SIG-M5 treated with dmso at 0.1 percent for 504 hours (cell line): ENCODE results near the gene ABCC5.
"Not testable (repeated sequence)": the region's sequence is repeated elsewhere in the genome, so short reads cannot be mapped to it uniquely, and the experiment has no call there.

Experiments used
- DNase-seq: peaks from one replicate; lab custom pipeline; 2025; ENCODE audit not compliant: unreplicated experiment; lab: John Stamatoyannopoulos, UW

The ABCC5 gene

GRCh38 chr3:184017672-184018423 lies at the start of gene ABCC5:
Gene ABCC5, minus strand, starts transcription at chr3:184017884. Its CDS starts 3,492 bp downstream, at chr3:184014392.
- peak; percentile 94 for DNase-seq

DNA sequence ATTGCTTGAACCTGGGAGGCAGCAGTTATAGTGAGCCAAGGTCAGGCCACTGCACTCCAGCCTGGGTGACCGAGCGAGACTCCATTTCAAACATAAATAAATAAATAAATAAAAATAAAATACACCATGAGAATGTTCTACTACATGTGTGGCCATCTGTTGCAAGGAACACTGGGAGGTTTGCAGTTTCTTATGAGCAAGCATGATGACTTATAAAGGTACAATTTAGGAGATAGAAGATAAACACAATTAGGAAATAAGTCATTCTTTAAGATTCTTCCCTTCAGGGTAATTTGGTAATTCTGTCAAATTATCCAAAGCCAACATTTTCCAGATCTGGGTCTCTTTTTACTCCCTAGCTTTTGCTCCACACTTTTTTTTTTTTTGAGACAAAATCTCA lies 48.5 kb upstream of the ABCC5 start:
- no peak for DNase-seq

- no peak for DNase-seq
These were observed 45.0 kb upstream of the ABCC5 start for GRCh38 chr3:184062637-184063036.

GRCh38 chr3:184059424-184059823 lies 41.7 kb upstream of the ABCC5 start:
- no peak for DNase-seq

- DNase-seq = no peak
These were observed 40.3 kb upstream of the ABCC5 start for GRCh38 chr3:184058029-184058428.

GRCh38 chr3:184052767-184053166 lies 35.1 kb upstream of the ABCC5 start, which contains the start of gene HTR3C:
Gene HTR3C, plus strand, starts transcription at chr3:184053047. Its CDS starts 34 bp downstream, at chr3:184053081.
- DNase-seq = no peak

DNA sequence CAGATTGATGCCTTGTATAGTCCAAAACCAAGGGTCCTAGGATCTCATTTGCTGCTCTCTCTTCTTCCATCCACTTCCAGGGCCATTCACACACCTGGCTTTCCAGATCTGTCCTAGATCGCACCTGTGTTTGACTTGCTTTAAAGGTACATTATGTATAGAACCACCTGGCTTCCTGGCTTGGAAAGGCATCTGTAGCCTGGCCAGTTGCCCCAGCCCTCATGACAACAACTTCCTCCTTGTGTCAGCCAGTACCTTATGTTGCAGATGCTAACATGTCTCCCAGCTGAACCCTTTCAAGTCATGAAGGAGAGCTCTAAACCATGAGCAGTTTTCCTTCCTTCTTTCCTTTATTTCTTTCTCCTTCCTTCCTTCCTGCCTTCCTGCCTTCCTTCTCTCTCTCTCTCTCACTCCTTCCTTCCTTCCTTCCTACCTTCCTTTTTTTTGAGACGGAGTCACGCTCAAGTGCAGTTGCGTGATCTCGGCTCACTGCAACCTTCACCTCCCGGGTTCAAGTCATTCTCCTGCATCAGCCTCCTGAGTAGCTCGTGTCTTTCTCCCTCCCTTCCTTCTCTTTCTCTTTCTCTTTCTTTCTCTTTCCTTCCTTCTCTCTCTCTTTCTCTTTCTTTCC lies 32.6 kb upstream of the ABCC5 start:
- DNase-seq = peak; percentile 9

- DNase-seq = no peak
These were observed 28.3 kb upstream of the ABCC5 start for GRCh38 chr3:184045995-184046394.

- no peak for DNase-seq
These were observed 24.9 kb upstream of the ABCC5 start for GRCh38 chr3:184042617-184043016.

- DNase-seq = peak; percentile 40
These were observed 22.3 kb upstream of the ABCC5 start for GRCh38 chr3:184040010-184040409.

- DNase-seq = no peak
These were observed 21.7 kb upstream of the ABCC5 start for GRCh38 chr3:184039414-184039813.

- DNase-seq = not testable (repeated sequence)
These were observed 20.6 kb upstream of the ABCC5 start for GRCh38 chr3:184038307-184038706.

DNA sequence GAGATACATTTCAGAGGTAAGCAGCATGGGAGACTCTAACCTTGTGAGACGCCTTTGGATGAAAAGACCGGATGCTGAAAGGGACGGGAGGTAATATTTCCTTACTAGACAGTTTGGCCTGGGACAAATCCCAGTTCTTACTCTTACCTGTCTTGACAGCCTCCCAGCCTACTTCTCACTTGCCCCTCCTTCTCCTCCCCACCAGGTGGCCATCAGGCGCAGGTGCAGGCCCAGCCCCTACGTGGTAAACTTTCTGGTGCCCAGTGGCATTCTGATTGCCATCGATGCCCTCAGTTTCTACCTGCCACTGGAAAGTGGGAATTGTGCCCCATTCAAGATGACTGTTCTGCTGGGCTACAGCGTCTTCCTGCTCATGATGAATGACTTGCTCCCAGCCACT lies 20.1 kb upstream of the ABCC5 start:
- DNase-seq = no peak

GRCh38 chr3:184031187-184031792 lies 13.6 kb upstream of the ABCC5 start, which contains the start of gene HTR3D:
Gene HTR3D, plus strand, starts transcription at chr3:184031742. Its CDS starts 0 bp downstream, at chr3:184031742.
- peak; percentile 30 for DNase-seq

GRCh38 chr3:184030536-184030935 lies 12.9 kb upstream of the ABCC5 start:
- DNase-seq = no peak

GRCh38 chr3:184029443-184029842 lies 11.8 kb upstream of the ABCC5 start:
- no peak for DNase-seq

DNA sequence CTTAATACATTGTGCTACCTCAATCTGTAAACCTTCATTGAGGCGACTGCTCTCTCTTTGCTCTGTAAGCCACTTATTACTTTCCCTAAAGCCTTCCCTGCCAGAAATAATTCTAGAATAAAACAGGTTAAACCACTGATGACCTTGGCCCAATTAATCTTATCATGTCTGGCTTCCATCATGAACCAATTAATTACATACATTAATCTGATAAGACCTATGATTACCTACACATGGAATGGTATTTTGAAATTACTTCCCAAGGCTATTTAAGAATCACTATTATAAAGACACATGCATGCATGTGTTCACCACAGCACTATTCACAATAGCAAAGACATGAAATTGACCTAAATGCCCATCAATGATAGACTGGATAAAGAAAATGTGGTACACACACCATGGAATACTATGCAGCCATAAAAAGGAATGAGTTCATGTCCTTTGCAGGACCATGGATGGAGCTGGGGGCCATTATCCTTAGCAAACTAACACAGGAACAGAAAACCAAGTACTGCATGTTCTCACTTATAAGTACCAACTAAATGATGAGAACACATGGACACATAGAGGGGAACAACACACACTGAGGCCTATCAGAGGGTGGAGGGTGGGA lies 10.7 kb upstream of the ABCC5 start:
- DNase-seq = not testable (repeated sequence)

GRCh38 chr3:184025256-184025655 lies 7.6 kb upstream of the ABCC5 start:
- DNase-seq = not testable (repeated sequence)

DNA sequence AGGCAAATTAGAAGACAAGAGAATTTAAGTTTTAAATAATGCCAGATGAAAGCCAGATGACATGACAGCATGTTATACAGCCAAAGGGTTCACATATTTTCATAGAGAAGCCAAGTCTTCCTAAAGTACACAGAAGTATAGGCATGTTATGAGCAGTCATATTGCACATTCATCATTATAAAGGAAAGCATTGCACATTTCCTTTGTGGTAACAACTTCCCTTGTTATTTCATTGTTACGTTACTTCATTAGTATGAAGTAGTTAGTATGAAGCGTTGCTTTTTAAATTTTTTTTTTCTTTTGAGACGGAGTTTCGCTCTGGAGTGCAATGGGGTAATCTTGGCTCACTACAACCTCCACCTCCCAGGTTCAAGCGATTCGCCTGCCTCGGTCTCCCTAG lies 4.6 kb upstream of the ABCC5 start:
- DNase-seq = peak; percentile 84

DNA sequence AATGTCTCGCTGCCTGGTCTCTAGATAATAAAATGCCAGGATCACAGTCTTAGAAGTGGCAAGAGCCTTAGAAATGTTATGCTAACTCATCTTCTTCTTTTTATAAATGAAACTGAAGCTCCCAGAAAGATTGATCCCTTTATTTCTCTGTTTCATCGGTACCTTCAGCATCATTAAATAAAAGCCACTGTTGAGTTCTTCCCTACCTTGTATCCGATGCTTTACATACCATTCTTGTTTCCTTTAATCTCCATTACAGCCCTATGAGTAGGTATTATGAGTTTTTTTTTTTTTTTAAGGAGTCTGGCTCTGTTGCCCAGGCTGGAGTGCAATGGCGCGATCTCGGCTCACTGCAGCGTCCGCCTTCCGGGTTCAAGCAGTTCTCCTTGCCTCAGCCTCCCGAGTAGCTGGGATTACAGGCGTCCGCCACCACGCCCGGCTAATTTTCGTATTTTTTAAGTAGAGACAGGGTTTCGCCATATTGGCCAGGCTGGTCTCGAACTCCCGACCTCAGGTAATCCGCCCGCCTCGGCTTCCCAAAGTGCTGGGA lies 815 bp upstream of the ABCC5 start:
- no peak for DNase-seq
